ENCODE measurements around the gene N4BP2.

- TF ChIP-seq, protein P1, sequence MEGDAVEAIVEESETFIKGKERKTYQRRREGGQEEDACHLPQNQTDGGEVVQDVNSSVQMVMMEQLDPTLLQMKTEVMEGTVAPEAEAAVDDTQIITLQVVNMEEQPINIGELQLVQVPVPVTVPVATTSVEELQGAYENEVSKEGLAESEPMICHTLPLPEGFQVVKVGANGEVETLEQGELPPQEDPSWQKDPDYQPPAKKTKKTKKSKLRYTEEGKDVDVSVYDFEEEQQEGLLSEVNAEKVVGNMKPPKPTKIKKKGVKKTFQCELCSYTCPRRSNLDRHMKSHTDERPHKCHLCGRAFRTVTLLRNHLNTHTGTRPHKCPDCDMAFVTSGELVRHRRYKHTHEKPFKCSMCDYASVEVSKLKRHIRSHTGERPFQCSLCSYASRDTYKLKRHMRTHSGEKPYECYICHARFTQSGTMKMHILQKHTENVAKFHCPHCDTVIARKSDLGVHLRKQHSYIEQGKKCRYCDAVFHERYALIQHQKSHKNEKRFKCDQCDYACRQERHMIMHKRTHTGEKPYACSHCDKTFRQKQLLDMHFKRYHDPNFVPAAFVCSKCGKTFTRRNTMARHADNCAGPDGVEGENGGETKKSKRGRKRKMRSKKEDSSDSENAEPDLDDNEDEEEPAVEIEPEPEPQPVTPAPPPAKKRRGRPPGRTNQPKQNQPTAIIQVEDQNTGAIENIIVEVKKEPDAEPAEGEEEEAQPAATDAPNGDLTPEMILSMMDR (IDR thresholded peaks at IDR 0.05; ENCODE audit: low read length), result no peak
- no peak for TF ChIP-seq EZH2 (optimal IDR thresholded peaks at IDR 0.05; ENCODE audit: low read depth, low read length)
Observed at GRCh38 chr4:40132816-40133215, 76.2 kb downstream of the N4BP2 start.
